Endothelial cell of hepatic sinusoid (primary cell): ENCODE data around the gene UCKL1.

Experiments
- in situ Hi-C: cut with HindIII; loops from 2 replicates; pipeline ENCODE4 v1.10.0; 2017; ENCODE audit warnings: low sequenced_read_pairs

The UCKL1 gene

GRCh38 chr20:63895202-63895951, 60.8 kb downstream of the UCKL1 start:
- in situ Hi-C loops = loop anchor here (5.0 kb wide), 1 partner anchor 47 kb away; no protein-coding TSS in a partner anchor

- in situ Hi-C loops = loop anchor here (5.0 kb wide), 2 partner anchors 48 to 167 kb away; no protein-coding TSS in a partner anchor
Measured at GRCh38 chr20:63894358-63895201, 61.6 kb downstream of the UCKL1 start, which contains the start of gene DNAJC5. Gene DNAJC5, plus strand, starts transcription at chr20:63895126. Its CDS starts 33,220 bp downstream, at chr20:63928346.

- in situ Hi-C loops = loop anchor here (5.0 kb wide), 1 partner anchor 167 kb away; no protein-coding TSS in a partner anchor
Measured at GRCh38 chr20:63893999-63894357, 62.2 kb downstream of the UCKL1 start.

GRCh38 chr20:63892402-63892801, 63.8 kb downstream of the UCKL1 start:
- in situ Hi-C loops = loop anchor here (5.0 kb wide), 1 partner anchor 165 kb away; no protein-coding TSS in a partner anchor

GRCh38 chr20:63891061-63892002, 64.9 kb downstream of the UCKL1 start:
- in situ Hi-C loops = loop anchor here (5.0 kb wide), 1 partner anchor 164 kb away; no protein-coding TSS in a partner anchor

GRCh38 chr20:63890616-63891015, 65.6 kb downstream of the UCKL1 start:
- in situ Hi-C loops = loop anchor here (5.0 kb wide), 1 partner anchor 163 kb away; no protein-coding TSS in a partner anchor

GRCh38 chr20:63890201-63890576, 66.0 kb downstream of the UCKL1 start:
- in situ Hi-C loops = loop anchor here (5.0 kb wide), 1 partner anchor 163 kb away; no protein-coding TSS in a partner anchor
